ENCODE results near the gene CCDC201. TPM values are rescaled to one million over a fixed set of nuclear protein-coding genes. Genes with fewer than 3 reads are reported as not detected.

CCDC201 gene
- total RNA-seq, 1 experiment from 2014 or later: not detected

DNA sequence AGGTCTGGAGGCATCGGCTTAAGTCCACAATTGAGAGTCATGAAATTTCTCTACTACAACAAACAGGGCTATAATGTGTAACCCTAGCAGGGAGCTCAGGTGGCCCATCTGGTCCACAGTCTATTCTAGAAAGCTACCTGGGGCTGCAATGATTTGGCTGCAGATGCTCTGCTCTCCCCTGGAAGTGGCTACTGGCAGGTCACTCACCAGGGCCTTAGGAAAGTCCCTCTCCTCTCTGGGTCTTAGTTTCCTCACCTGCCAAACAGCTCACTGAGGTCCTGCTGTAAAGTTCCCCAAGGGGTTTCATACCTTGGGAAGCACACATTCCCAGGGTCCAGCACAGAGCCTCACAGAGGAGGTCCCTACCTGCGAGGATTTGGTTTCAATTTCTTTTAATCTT is 45.7 kb upstream of the CCDC201 start:
- H4K20me1 ChIP-seq (ENCODE audit: control insufficient read depth, insufficient read depth, insufficient read length): no peaks in the 10 kb centered on the region
- H3K27ac ChIP-seq (ENCODE audit: insufficient read length, low read depth, low read length): no peak overlapping the region
- no peak overlapping the region for H4K5ac ChIP-seq (ENCODE audit: insufficient read length, low read depth, low read length)
- H3K14ac ChIP-seq (ENCODE audit: insufficient read depth, low read length): no peak overlapping the region
- H3K4ac ChIP-seq (ENCODE audit: low read depth, low read length): no peak overlapping the region
- no peak overlapping the region for H2AK5ac ChIP-seq (ENCODE audit: insufficient read length, low read length)
- peaks cover 14% of the 10 kb centered on the region for H3K23me2 ChIP-seq (ENCODE audit: insufficient read length, low read depth, low read length, poor library complexity, severe bottlenecking)
- WGBS (ENCODE audit: extremely low coverage, insufficient read length, low lambda C conversion rate): no CpG with 5 or more reads among the region's 2 CpGs
- H3K27me3 ChIP-seq (ENCODE audit: insufficient read depth, low read length): peaks cover 31% of the 10 kb centered on the region; the same call in 1 of the 2 replicates
- H2BK15ac ChIP-seq (ENCODE audit: low read depth, low read length): no peak overlapping the region
- peaks cover 23 to 36% of the 10 kb centered on the region in 2 experiments for H3K4me1 Mint-ChIP-seq
- no peak overlapping the region for H2BK12ac ChIP-seq (ENCODE audit: insufficient read length, low read depth, low read length)
- peaks cover 71% of the 10 kb centered on the region for H3K27me3 Mint-ChIP-seq (ENCODE audit: low read depth)
- peaks cover 0 to 13% (median 2%) of the 10 kb centered on the region in 3 experiments; a peak in 2 of 7 replicates for H3K36me3 Mint-ChIP-seq (ENCODE audit: insufficient read depth in 1 of 3, low read depth in 3 of 3)
- no peak overlapping the region for H3K56ac ChIP-seq (ENCODE audit: insufficient read length, low read depth, low read length)
- H2AFZ ChIP-seq (ENCODE audit: low read length): no peak overlapping the region
- no peak overlapping the region for H2BK5ac ChIP-seq (ENCODE audit: insufficient read length, low read length)
- no peaks in the 10 kb centered on the region; a peak in 2 of 5 replicates for H3K9me3 Mint-ChIP-seq
- H3K4me1 ChIP-seq (ENCODE audit: insufficient read depth, low read length): no peaks in the 10 kb centered on the region
- no peak overlapping the region for H4K8ac ChIP-seq (replicated peaks; ENCODE audit: insufficient read length, low read depth, low read length)
- H3K4me3 Mint-ChIP-seq: no peak overlapping the region
- H3K9me3 ChIP-seq (ENCODE audit: control insufficient read depth, low read depth, low read length): no peaks in the 10 kb centered on the region
- H3K23ac ChIP-seq (ENCODE audit: insufficient read length, low read depth, low read length): no peak overlapping the region
- no peak overlapping the region for H3K18ac ChIP-seq (ENCODE audit: insufficient read length, low read depth, low read length)
- H3K79me2 ChIP-seq (ENCODE audit: insufficient read depth, low read length): no peaks in the 10 kb centered on the region
- TF ChIP-seq, protein P1, sequence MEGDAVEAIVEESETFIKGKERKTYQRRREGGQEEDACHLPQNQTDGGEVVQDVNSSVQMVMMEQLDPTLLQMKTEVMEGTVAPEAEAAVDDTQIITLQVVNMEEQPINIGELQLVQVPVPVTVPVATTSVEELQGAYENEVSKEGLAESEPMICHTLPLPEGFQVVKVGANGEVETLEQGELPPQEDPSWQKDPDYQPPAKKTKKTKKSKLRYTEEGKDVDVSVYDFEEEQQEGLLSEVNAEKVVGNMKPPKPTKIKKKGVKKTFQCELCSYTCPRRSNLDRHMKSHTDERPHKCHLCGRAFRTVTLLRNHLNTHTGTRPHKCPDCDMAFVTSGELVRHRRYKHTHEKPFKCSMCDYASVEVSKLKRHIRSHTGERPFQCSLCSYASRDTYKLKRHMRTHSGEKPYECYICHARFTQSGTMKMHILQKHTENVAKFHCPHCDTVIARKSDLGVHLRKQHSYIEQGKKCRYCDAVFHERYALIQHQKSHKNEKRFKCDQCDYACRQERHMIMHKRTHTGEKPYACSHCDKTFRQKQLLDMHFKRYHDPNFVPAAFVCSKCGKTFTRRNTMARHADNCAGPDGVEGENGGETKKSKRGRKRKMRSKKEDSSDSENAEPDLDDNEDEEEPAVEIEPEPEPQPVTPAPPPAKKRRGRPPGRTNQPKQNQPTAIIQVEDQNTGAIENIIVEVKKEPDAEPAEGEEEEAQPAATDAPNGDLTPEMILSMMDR (conservative IDR thresholded peaks at IDR 0.05): no peak
- H3K4me2 ChIP-seq (ENCODE audit: insufficient read depth, insufficient read length, low read length): no peak overlapping the region
- no peak overlapping the region for H3K9ac ChIP-seq (ENCODE audit: extremely low read depth, insufficient read length, low read length)
- no peak overlapping the region for H2BK120ac ChIP-seq (ENCODE audit: low read depth, low read length, poor library complexity, severe bottlenecking)
- H3K27ac Mint-ChIP-seq: no peak overlapping the region
- H2BK20ac ChIP-seq (ENCODE audit: low read depth, low read length, poor library complexity, severe bottlenecking): no peak overlapping the region
- DNase-seq: no peak
- H3K79me1 ChIP-seq (ENCODE audit: insufficient read depth, low read depth, low read length, poor library complexity, severe bottlenecking): no peaks in the 10 kb centered on the region
- no peak overlapping the region for H4K91ac ChIP-seq (ENCODE audit: insufficient read length, low read depth, low read length)
- no peak overlapping the region for H3T11ph ChIP-seq (ENCODE audit: low read length)

Measured in H9 (cell line).